ENCODE data around the gene TBC1D7. TPM values are rescaled to one million over a fixed set of nuclear protein-coding genes. Genes with fewer than 3 reads are reported as not detected.

TBC1D7 gene
- total RNA-seq, 1 donor from 2014 or later, result 40.2 TPM

DNA sequence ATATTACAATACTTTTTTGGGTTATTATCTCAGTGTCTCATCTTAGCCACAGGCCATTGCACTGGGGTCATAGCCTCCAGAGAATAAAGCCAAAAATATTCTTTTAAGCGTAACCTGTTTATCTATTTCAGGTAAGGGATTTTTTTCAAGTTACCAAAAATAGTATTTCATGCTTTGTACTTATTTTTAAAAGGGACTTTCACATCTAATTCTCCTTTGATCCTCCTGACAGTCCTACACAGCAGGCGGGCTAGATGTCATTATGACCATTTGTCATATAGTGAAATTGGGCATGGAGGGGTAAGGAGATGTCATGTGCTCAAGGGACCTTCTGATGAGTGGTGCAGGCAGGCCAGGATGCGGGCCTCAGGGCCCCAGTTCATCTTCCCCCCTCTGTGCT is 68.9 kb downstream of the TBC1D7 start:
- Histone ChIP-seq H3K9me3 (replicated peaks) (peaks cover 16% of the 10 kb centered on the region), H3K27ac (replicated peaks) (no peak overlapping the region), H3K4me3 (no peak overlapping the region), H3K36me3 (no peaks in the 10 kb centered on the region), H3K27me3 (ENCODE audit: low read depth) (no peaks in the 10 kb centered on the region), H3K4me1 (peaks cover 31% of the 10 kb centered on the region)
- no peak for DNase-seq
- intact Hi-C loops (cut with micrococcal nuclease), result no loop called here
- TF ChIP-seq, protein P1, sequence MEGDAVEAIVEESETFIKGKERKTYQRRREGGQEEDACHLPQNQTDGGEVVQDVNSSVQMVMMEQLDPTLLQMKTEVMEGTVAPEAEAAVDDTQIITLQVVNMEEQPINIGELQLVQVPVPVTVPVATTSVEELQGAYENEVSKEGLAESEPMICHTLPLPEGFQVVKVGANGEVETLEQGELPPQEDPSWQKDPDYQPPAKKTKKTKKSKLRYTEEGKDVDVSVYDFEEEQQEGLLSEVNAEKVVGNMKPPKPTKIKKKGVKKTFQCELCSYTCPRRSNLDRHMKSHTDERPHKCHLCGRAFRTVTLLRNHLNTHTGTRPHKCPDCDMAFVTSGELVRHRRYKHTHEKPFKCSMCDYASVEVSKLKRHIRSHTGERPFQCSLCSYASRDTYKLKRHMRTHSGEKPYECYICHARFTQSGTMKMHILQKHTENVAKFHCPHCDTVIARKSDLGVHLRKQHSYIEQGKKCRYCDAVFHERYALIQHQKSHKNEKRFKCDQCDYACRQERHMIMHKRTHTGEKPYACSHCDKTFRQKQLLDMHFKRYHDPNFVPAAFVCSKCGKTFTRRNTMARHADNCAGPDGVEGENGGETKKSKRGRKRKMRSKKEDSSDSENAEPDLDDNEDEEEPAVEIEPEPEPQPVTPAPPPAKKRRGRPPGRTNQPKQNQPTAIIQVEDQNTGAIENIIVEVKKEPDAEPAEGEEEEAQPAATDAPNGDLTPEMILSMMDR (IDR thresholded peaks at IDR 0.05; ENCODE audit: borderline replicate concordance), result no peak

DNA sequence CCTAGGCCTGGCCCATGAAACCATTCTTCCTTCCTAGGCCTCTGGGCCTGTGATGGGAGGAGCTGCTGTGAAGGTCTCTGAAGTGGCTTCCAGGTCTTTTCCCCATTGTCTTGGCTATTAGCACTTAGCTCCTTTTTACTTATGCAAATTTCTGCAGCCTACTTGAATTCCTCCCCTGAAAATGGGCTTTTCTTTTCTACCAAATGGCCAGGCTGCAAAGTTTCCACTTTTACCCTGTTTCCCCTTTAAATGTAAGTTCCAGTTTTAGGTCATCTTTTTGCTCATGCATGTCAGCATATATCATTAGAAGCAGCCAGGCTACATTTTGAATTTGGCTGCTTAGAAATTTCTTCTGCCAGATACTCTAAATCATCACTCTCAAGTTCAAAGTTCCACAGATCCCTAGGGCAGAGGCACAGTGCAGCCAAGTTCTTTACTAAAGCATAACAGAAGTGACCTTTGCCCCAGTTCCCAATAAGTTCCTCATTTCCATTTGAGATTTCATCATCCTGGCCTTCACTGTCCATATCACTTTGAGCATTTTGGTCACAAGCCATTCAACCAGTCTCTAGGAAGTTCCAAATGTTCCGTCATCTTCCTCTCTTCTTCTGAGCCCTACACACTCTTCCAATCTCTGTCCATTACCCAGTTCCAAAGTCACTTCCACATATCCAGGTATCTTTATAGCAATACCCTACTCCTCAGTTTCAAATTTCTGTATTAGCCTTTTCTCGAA is 71.9 kb downstream of the TBC1D7 start:
- TF ChIP-seq, protein P1 (IDR thresholded peaks at IDR 0.05; ENCODE audit: borderline replicate concordance), result no peak
- Histone ChIP-seq H3K4me3 (no peak overlapping the region), H3K4me1 (peaks cover 31% of the 10 kb centered on the region), H3K27me3 (ENCODE audit: low read depth) (no peaks in the 10 kb centered on the region), H3K36me3 (no peaks in the 10 kb centered on the region), H3K27ac (replicated peaks) (peak overlapping the region; percentile 24), H3K9me3 (replicated peaks) (peaks cover 16% of the 10 kb centered on the region)
- no peak for DNase-seq
- intact Hi-C loops (cut with micrococcal nuclease), result no loop called here

Other genes starting within 250 kb of the TBC1D7 start
- 51.6 TPM for gene GFOD1, start 159.1 kb upstream of the TBC1D7 start, total RNA-seq
- gene SIRT5, start 246.1 kb upstream of the TBC1D7 start, total RNA-seq, result 58.0 TPM